K562 treated with DMSO at 1 percent for 24 hours (cell line): ENCODE results near the gene ZNF518A. TPM values are rescaled to one million over a fixed set of nuclear protein-coding genes. Genes with fewer than 3 reads are reported as not detected.

Experiments
- total RNA-seq: library from RNA; unstranded; fragments of 300-600 nt; gene quantifications from 2 replicates; pipeline ENCODE4 v1.2.3, GENCODE V29; 2022; ENCODE audit warnings: low read depth; ENCODE audit not compliant: insufficient read depth

The ZNF518A gene
- total RNA-seq: 6.7 and 7.1 TPM in 2 replicates

GRCh38 chr10:96129387-96130325 lies at the start of gene ZNF518A:
TSS of gene ZNF518A (plus strand) at chr10:96130297. CDS start at chr10:96156323, 26,026 bp downstream.

Other genes starting within 250 kb of the ZNF518A start
- 0.09 TPM in 1 of 2 replicates, not detected in the other for gene CC2D2B, start 222.3 kb upstream of the ZNF518A start, total RNA-seq
- gene CCNJ, start 86.7 kb upstream of the ZNF518A start, total RNA-seq: 4.5 and 4.9 TPM in 2 replicates
- gene BLNK, start 141.3 kb downstream of the ZNF518A start, total RNA-seq: not detected in 2 replicates
- not detected in 2 replicates for gene DNTT, start 174.1 kb downstream of the ZNF518A start, total RNA-seq
- not detected in 2 replicates for gene OPALIN, start 228.7 kb downstream of the ZNF518A start, total RNA-seq